GM13977 (cell line): ENCODE measurements around the gene GEMIN7.
"Not testable (repeated sequence)": the region's sequence is repeated elsewhere in the genome, so short reads cannot be mapped to it uniquely, and the experiment has no call there.

ENCODE experiments used
- DNase-seq: peaks from one replicate; pipeline ENCODE4 v3.0.0; 2012; ENCODE audit warnings: low spot score
- CTCF ChIP-seq: IDR thresholded peaks from 2 replicates; pipeline ENCODE4 v1.5.1; 2012; ENCODE audit warnings: mild to moderate bottlenecking, control low read depth; ENCODE audit not compliant: insufficient read depth; ENCODE audit errors: extremely low read depth, missing control alignments
- in situ Hi-C: fragments of 300-500 bp; cut with MboI; formaldehyde crosslinking; loops from one replicate; pipeline ENCODE4 v1.12.0; 2022; ENCODE audit warnings: low sequenced_read_pairs, low pct_unique_long_range_greater_than_20kb, mixed read lengths, inconsistent platforms; ENCODE audit not compliant: unreplicated experiment

GEMIN7 gene

GRCh38 chr19:45113628-45114027, 34.6 kb downstream of the GEMIN7 start:
- no peak for TF ChIP-seq CTCF
- in situ Hi-C loops: no loop called here
- DNase-seq: no peak

GRCh38 chr19:45114116-45114515, 35.1 kb downstream of the GEMIN7 start:
- no peak for DNase-seq
- TF ChIP-seq CTCF: no peak
- in situ Hi-C loops: no loop called here

GRCh38 chr19:45115809-45116615, 37.0 kb downstream of the GEMIN7 start:
- no peak for TF ChIP-seq CTCF
- no peak for DNase-seq
- in situ Hi-C loops: no loop called here

- in situ Hi-C loops: no loop called here
- DNase-seq: peak; percentile 67
- TF ChIP-seq CTCF: no peak
Measured at GRCh38 chr19:45117167-45117594, 38.1 kb downstream of the GEMIN7 start.

GRCh38 chr19:45117671-45118070, 38.6 kb downstream of the GEMIN7 start:
- no peak for DNase-seq
- in situ Hi-C loops: no loop called here
- TF ChIP-seq CTCF: no peak

GRCh38 chr19:45118106-45118505, 39.0 kb downstream of the GEMIN7 start:
- in situ Hi-C loops: no loop called here
- DNase-seq: no peak
- no peak for TF ChIP-seq CTCF

- peak; percentile 58 for DNase-seq
- in situ Hi-C loops: not testable (repeated sequence)
Measured at GRCh38 chr19:45118591-45119355, 39.7 kb downstream of the GEMIN7 start.
